ENCODE data around the gene NCR3LG1.

DNA sequence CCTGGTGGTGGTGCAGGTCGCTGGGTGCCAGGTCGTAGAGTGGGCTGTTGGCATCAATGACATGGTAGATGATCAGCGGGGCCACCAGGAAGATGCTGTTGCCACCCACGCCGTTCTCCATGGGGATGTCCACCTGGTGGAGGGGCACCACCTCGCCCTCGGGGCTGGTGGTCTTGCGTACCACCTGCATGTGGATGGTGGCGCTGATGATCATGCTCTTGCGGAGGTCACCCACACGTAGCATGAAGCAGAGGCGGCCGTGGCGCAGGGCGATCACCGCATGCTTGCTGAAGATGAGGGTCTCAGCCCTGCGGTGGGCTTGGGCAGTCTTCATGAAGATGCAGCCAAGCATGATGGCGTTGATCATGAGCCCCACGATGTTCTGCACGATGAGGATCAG is 35.7 kb downstream of the NCR3LG1 start:
- TF ChIP-seq POLR2AphosphoS5 (IDR thresholded peaks at IDR 0.05; ENCODE audit: low read depth, low read length) (no peak), ZBTB33 (IDR thresholded peaks at IDR 0.05; ENCODE audit: borderline replicate concordance, low read depth) (no peak), FOXJ3 (CRISPR knock-in tag; IDR thresholded peaks at IDR 0.05) (no peak), CTCF (IDR thresholded peaks at IDR 0.05) (no peak), GATA2 (CRISPR knock-in tag; IDR thresholded peaks at IDR 0.05) (no peak)
- TF ChIP-seq, protein P1, sequence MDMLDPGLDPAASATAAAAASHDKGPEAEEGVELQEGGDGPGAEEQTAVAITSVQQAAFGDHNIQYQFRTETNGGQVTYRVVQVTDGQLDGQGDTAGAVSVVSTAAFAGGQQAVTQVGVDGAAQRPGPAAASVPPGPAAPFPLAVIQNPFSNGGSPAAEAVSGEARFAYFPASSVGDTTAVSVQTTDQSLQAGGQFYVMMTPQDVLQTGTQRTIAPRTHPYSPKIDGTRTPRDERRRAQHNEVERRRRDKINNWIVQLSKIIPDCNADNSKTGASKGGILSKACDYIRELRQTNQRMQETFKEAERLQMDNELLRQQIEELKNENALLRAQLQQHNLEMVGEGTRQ (IDR thresholded peaks at IDR 0.05; ENCODE audit: borderline replicate concordance, low read depth, low read length): no peak
